HG03108 (cell line): ENCODE measurements around the gene FXYD6.

ENCODE experiments used
- ATAC-seq: cut with Tn5 transposase; IDR thresholded peaks from one replicate; pipeline ENCODE4 v1.9.1; 2021; ENCODE audit warnings: moderate library complexity; ENCODE audit not compliant: unreplicated experiment

Gene FXYD6

GRCh38 chr11:117887431-117888138, 11.1 kb upstream of the FXYD6 start:
- no peak for ATAC-seq

- no peak for ATAC-seq
These were observed 9.3 kb upstream of the FXYD6 start for GRCh38 chr11:117885777-117886176.

GRCh38 chr11:117884994-117885393, 8.5 kb upstream of the FXYD6 start:
- ATAC-seq = no peak

GRCh38 chr11:117883063-117883462, 6.6 kb upstream of the FXYD6 start:
- no peak for ATAC-seq

GRCh38 chr11:117882311-117882905, 6.0 kb upstream of the FXYD6 start:
- ATAC-seq = no peak

- ATAC-seq = no peak
These were observed 4.8 kb upstream of the FXYD6 start for GRCh38 chr11:117881217-117881616.

- ATAC-seq = no peak
These were observed 3.3 kb upstream of the FXYD6 start for GRCh38 chr11:117879516-117880480.

- no peak for ATAC-seq
These were observed 2.5 kb upstream of the FXYD6 start for GRCh38 chr11:117878939-117879475.

GRCh38 chr11:117878314-117878938, 2.0 kb upstream of the FXYD6 start:
- no peak for ATAC-seq

GRCh38 chr11:117877120-117877784, 794 bp upstream of the FXYD6 start:
- ATAC-seq = no peak

GRCh38 chr11:117876059-117876340, 458 bp downstream of the FXYD6 start:
- no peak for ATAC-seq

GRCh38 chr11:117875382-117876058, 938 bp downstream of the FXYD6 start:
- ATAC-seq = no peak

- no peak for ATAC-seq
These were observed 1.5 kb downstream of the FXYD6 start for GRCh38 chr11:117874910-117875381.

GRCh38 chr11:117874253-117874909, 2.1 kb downstream of the FXYD6 start:
- no peak for ATAC-seq

GRCh38 chr11:117873828-117874125, 2.7 kb downstream of the FXYD6 start:
- no peak for ATAC-seq

- no peak for ATAC-seq
These were observed 3.3 kb downstream of the FXYD6 start for GRCh38 chr11:117872975-117873827.

GRCh38 chr11:117872420-117872961, 4.0 kb downstream of the FXYD6 start:
- no peak for ATAC-seq

- ATAC-seq = no peak
These were observed 4.7 kb downstream of the FXYD6 start for GRCh38 chr11:117871784-117872183.
